ENCODE results near the gene OR7A10.

- TF ChIP-seq CTCF (conservative IDR thresholded peaks at IDR 0.05; ENCODE audit: low read length) (no peak), EZH2phosphoT487 (IDR thresholded peaks at IDR 0.05; ENCODE audit: borderline replicate concordance, low read depth, low read length) (no peak)
Observed at GRCh38 chr19:14830702-14831101, 18.0 kb downstream of the OR7A10 start.

All from OCI-LY7 (cell line).